ENCODE results near the gene ERAP2.

- TF ChIP-seq CTCF (IDR thresholded peaks at IDR 0.05) (no peak), POLR2A (IDR thresholded peaks at IDR 0.05) (no peak), POLR2AphosphoS5 (IDR thresholded peaks at IDR 0.05) (no peak)
Measured at GRCh38 chr5:96966801-96967200, 90.5 kb downstream of the ERAP2 start.

Measured in transverse colon (tissue), 4 donors.